Hematopoietic multipotent progenitor cell treated with erythropoietin and hydrocortisone succinate and interleukin-3 and kit ligand, for 6 days (in vitro differentiated cells): Measurements from ENCODE around the gene NAE1.
"Not testable (repeated sequence)": the region's sequence is repeated elsewhere in the genome, so short reads cannot be mapped to it uniquely, and the experiment has no call there.

Experiments used
- DNase-seq: peaks from one replicate; pipeline ENCODE4 v3.0.0-alpha.2; 2015

Gene NAE1

DNA sequence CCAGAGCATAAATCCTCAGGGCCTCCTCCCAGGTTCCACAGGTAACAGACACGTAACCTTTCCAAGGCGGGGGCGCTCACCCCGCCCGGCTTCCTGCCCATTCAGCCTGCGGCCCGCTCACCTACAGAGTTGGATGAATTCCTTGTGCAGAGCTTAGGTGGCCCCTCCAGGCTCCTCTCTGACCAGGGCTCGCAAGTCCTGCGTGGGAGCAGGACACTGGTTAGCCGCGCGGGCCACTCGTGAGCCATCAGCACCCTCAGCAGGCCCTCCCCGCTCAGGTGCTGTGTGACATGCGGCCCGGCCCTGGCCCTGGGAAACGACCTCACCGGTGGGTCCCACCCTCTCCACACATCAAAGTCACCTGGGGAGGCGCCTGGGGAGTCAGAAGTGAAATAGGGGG is 29.9 kb downstream of the NAE1 start:
- no peak for DNase-seq

DNA sequence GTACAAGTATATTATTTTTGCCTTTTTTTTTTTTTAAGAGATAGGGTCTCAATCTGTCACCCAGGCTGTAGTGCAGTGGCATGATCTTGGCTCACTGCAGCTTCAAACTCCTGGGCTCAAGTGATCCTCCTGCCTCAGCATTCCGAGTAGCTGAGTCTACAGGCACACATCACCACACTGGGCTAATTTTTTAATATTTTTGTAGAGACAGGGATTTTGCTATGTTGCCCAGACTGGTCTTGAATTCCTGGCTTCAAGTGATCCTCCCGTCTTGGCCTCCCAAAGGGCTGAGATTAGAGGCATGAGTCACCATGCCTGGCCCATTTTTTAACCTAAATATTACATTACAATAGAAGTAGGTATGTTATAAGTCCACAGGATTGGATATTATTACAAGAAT is 32.6 kb downstream of the NAE1 start:
- DNase-seq: no peak

DNA sequence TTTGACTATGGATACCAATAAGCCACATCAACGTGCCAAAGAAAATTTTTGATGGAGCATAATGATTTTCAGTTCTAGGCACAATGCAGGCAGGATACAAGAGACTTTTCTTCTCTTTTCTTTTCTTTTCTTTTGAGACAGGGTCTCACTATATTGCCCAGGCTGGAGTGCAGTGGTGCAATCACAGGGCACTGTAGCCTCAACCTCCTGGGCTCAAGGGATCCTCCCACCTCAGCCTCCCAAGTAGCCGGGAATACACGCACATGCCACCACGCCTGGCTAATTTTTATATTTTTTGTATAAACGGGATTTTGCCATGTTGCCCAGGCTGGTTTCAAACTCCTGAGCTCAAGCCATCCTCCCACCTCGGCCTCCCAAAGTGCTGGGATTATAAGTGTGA is 36.8 kb downstream of the NAE1 start:
- DNase-seq: not testable (repeated sequence)

DNA sequence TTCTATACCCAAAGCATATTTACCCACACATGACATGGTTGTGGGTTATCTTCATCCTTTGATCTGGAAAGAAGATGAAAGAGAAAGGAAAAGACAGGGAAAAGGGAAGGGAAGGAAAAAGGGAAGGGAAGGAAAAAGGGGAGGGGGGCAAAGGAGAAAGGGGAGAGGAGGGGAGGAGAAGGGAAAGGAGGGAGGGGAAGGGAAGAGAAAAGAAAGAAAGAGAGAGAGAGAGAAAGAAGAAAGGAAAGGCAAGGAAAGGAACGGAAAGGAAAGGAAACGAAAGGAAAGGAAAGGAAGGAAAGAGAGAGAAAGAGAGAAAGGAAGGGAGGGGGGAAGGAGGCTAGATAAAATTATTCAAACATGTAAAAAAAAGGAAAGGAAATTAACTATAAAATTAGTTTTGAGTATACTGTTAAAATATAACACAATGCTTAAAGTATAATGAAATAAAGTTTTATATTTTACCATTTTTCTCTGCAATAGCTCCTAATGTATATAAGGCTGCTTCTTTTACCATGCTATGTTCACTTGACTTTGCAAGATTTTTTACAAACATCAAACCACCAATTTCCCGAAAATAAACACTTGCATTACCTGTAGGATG is 40.5 kb downstream of the NAE1 start:
- DNase-seq: no peak

DNA sequence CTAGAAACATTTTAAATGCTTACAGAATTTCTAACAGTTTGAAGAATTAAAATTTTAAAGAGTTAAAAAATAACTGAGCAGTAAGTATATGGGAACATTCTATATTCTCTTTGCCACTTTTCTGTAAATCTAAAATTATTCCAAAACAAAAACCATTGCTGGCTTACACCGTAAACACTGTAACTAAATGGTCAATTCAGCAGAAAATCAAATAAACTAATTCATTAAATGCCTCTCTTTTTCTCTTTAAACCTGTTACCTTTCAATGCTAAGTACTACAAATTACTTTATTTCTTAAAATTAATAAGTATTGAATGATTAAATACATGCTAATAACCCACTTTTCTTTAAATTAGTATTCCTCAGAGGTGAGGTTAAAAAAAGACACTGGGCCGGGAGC is 43.3 kb downstream of the NAE1 start:
- DNase-seq: no peak

DNA sequence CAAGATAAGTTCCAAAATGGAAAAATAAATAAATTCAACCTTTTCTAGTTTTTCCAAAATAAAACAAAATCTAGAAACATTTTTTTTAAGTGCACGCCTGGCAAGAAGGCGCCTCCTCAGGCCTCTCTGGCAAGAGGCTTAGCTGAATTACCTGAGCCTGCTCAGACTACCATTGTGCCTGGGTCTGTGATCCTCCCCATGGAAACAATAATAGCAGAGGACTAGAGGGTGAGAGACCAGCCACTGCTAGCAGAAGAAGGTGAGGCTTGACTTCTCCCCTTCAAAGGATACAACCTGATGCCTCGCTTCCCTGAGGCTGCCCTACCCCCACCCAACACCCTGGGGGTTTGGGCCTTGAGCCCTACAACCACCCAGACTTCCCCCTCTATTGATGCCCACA is 44.2 kb downstream of the NAE1 start:
- no peak for DNase-seq

DNA sequence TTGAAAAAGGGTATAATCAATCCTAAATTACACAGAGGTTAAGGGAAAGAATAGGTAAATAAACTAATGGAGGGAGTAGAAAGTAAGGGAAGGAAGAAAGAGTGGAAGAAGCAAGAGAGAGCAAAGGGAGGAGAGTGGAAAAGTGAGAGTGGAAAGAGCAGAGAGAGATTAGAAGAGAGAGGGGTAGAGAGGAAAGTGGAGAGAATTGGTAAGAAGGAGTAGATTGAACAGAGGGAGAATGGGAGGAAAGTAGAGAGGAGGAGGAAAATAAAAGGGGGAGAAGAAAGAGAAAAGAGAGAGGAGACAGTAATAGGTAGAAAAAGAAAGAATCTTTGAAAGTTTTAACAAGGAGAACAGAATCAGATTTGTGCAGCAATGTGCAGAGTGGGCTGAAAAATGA is 54.3 kb downstream of the NAE1 start:
- no peak for DNase-seq

DNA sequence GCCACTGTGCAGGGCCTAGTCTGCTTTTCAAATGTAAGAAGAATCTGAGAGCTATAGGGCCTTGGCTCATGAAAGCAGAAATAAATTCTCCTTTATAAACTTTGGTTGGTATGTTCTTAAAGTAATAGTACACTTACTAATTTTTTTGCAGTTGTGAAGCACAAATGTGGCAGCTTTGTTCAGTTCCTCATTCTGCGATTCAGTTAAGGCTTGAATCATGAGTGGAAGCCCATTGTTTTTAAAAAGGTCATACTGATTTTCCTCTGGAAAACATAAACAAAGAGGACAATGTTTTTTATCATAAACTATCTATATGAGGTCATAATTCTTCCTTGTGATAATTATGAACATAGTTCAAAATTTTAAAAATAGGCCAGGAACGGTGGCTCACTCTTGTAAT is 55.8 kb downstream of the NAE1 start:
- no peak for DNase-seq

DNA sequence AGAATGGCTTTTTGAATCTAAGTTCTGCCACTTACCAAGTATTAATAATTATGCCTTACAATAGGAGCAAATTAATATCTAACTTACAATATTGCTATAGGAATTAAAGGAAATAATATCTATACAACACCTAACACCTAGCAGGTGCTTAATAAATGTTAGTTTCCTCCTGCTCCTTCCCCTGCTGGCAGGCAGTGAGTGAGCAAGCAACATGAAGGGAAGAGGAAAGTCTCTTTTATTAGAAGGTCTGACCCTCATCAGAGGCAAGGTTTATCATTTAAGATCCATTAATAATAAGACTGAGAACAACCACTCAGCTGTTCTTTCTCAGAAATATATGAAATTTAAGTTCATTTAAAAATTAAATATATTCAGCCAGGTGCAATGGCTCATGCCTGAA is 72.7 kb downstream of the NAE1 start:
- DNase-seq: no peak

DNA sequence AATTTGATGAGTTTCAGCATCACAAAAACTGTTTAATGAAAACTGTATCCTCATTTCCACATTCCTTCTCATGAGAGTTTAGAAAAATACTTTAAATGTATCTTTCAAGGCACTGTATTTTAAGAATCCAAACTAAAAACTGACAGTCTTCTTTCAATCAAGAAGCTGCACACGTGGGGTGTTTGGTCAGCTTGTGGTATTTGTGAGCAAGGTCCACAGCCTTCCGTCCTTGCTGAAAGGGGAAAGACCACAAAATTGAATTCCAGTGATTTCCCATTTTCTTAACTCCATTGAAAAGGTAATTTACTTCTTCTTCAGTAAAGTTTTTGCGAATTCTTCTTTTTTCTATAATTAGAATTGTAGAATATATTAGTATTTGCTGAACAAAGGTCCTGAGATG is 76.0 kb downstream of the NAE1 start:
- no peak for DNase-seq

DNA sequence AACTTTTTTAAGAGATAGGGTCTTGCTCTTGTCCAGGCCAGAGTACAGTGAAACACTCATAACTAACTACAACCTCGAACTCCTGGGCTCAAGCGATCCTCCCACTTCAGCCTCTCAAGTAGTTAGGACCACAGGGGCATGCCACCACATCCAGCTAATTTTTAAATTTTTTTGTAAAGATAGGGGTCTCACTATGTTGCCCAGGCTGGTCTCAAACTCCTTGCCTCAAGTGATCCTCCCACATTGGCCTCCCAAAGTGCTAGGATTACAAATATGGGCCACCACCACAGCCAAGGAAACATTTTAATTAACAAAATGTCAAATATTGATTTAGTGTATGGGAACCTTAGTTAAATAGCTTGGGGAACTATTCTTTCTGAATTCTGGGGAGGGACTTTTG is 76.6 kb downstream of the NAE1 start:
- DNase-seq: no peak

DNA sequence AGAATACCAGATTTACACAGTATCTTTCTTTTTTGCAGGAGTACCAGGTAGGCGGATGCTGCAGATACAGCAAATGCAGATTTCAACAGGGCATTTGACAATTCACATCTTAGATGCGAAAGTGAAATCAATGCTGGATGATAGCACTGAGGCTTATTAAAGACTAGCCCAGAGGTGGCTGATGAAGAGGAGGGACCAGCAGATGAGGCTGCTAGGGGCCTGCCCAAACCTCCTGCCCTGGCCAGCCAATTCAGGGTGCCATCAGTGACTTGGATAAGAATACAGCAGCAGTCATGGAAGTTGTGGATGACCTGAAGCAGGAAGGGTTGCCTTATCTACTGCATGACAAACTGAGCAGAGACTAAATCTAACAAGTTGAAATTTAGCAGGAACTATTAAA is 77.8 kb downstream of the NAE1 start:
- peak; percentile 7 for DNase-seq
